NOMO-1 treated with dmso at 0.1 percent for 144 hours (cell line): Measurements from ENCODE around the gene MSX1.

Experiments used
- DNase-seq: peaks from one replicate; lab custom pipeline; 2025; ENCODE audit not compliant: unreplicated experiment; lab: John Stamatoyannopoulos, UW

Gene MSX1

GRCh38 chr4:4868758-4869723 is 9.6 kb downstream of the MSX1 start:
- no peak for DNase-seq

GRCh38 chr4:4869731-4870571 is 10.5 kb downstream of the MSX1 start:
- no peak for DNase-seq

GRCh38 chr4:4870576-4871241 is 11.2 kb downstream of the MSX1 start:
- no peak for DNase-seq

GRCh38 chr4:4871242-4871572 is 11.7 kb downstream of the MSX1 start:
- DNase-seq, result no peak

GRCh38 chr4:4871573-4872313 is 12.3 kb downstream of the MSX1 start:
- DNase-seq, result no peak

GRCh38 chr4:4872314-4872903 is 12.9 kb downstream of the MSX1 start:
- DNase-seq, result no peak

- DNase-seq, result no peak
Measured at GRCh38 chr4:4873203-4873602, 13.7 kb downstream of the MSX1 start.

- no peak for DNase-seq
Measured at GRCh38 chr4:4874254-4874653, 14.8 kb downstream of the MSX1 start.

- DNase-seq, result no peak
Measured at GRCh38 chr4:4875147-4875546, 15.7 kb downstream of the MSX1 start.

- DNase-seq, result no peak
Measured at GRCh38 chr4:4875611-4876010, 16.1 kb downstream of the MSX1 start.

GRCh38 chr4:4876945-4877661 is 17.6 kb downstream of the MSX1 start:
- no peak for DNase-seq

- DNase-seq, result no peak
Measured at GRCh38 chr4:4880492-4880891, 21.0 kb downstream of the MSX1 start.

GRCh38 chr4:4881432-4881831 is 22.0 kb downstream of the MSX1 start:
- DNase-seq, result no peak

- no peak for DNase-seq
Measured at GRCh38 chr4:4884611-4885010, 25.1 kb downstream of the MSX1 start.

GRCh38 chr4:4887426-4887825 is 28.0 kb downstream of the MSX1 start:
- no peak for DNase-seq

GRCh38 chr4:4888695-4889094 is 29.2 kb downstream of the MSX1 start:
- no peak for DNase-seq

GRCh38 chr4:4889781-4890180 is 30.3 kb downstream of the MSX1 start:
- DNase-seq, result no peak

- no peak for DNase-seq
Measured at GRCh38 chr4:4890574-4891255, 31.2 kb downstream of the MSX1 start.

GRCh38 chr4:4893721-4894120 is 34.3 kb downstream of the MSX1 start:
- DNase-seq, result no peak
